ENCODE measurements around the gene DDO. TPM values are rescaled to one million over a fixed set of nuclear protein-coding genes. Genes with fewer than 3 reads are reported as not detected.

Gene DDO
- total RNA-seq, 1 donor from 2014 or later, result 0.32 TPM

GRCh38 chr6:110348961-110349690 lies 66.2 kb downstream of the DDO start:
- no peaks in the 10 kb centered on the region for H3K27me3 ChIP-seq
- intact Hi-C loops (cut with DNase I), result no loop called here
- no peak overlapping the region for H3K27ac ChIP-seq
- H3K9me3 ChIP-seq, result no peaks in the 10 kb centered on the region
- DNase-seq (ENCODE audit: low spot score in 2 of 2), result no peak
- H3K4me1 ChIP-seq, result peaks cover 0 to 14% of the 10 kb centered on the region in 2 donors
- H3K36me3 ChIP-seq, result no peaks in the 10 kb centered on the region
- no peak overlapping the region for H3K4me3 ChIP-seq
- TF ChIP-seq CTCF (IDR thresholded peaks at IDR 0.05), result no peak

GRCh38 chr6:110345025-110345424 lies 70.3 kb downstream of the DDO start:
- Histone ChIP-seq H3K4me3 (no peak overlapping the region), H3K27ac (no peak overlapping the region), H3K9me3 (no peaks in the 10 kb centered on the region), H3K36me3 (no peaks in the 10 kb centered on the region), H3K27me3 (no peaks in the 10 kb centered on the region), H3K4me1 (peaks cover 0 to 6% of the 10 kb centered on the region in 2 donors)
- DNase-seq (ENCODE audit: low spot score in 2 of 2), result no peak
- intact Hi-C loops (cut with DNase I), result no loop called here
- TF ChIP-seq CTCF (IDR thresholded peaks at IDR 0.05), result no peak

- peaks cover 0 to 7% of the 10 kb centered on the region in 2 donors for H3K4me1 ChIP-seq
- DNase-seq (ENCODE audit: low spot score in 2 of 2), result no peak
- TF ChIP-seq CTCF (IDR thresholded peaks at IDR 0.05), result no peak
- H3K27me3 ChIP-seq, result no peaks in the 10 kb centered on the region
- H3K36me3 ChIP-seq, result no peaks in the 10 kb centered on the region
- no peak overlapping the region for H3K27ac ChIP-seq
- no peaks in the 10 kb centered on the region for H3K9me3 ChIP-seq
- no peak overlapping the region for H3K4me3 ChIP-seq
- intact Hi-C loops (cut with DNase I), result no loop called here
Measured at GRCh38 chr6:110342759-110343158, 72.6 kb downstream of the DDO start.

Other genes with a start within 250 kb of the DDO start
- 0.53 TPM for gene WASF1, start 235.9 kb downstream of the DDO start, total RNA-seq
- 10.0 TPM for gene CDC40, start 235.1 kb downstream of the DDO start, total RNA-seq
- 2.0 TPM for gene METTL24, start 57.2 kb downstream of the DDO start, total RNA-seq
- not detected for gene SLC22A16, start 61.0 kb upstream of the DDO start, total RNA-seq